Dedifferentiated amniotic fluid mesenchymal stem cell (primary cell): ENCODE measurements around the gene ACADS.
A peak's percentile ranks its signal among the peaks of the same experiment; 100 is the strongest.

ENCODE experiments used
- DNase-seq: peaks from one replicate; pipeline ENCODE4 v3.0.0-alpha.2; 2016; ENCODE audit errors: extremely low spot score

Gene ACADS

GRCh38 chr12:120725659-120726509 is at the start of gene ACADS:
Gene ACADS, plus strand, starts transcription at chr12:120725826. Its CDS starts 60 bp downstream, at chr12:120725886.
- DNase-seq = peak; percentile 31

GRCh38 chr12:120677765-120678473 is 47.7 kb upstream of the ACADS start:
- no peak for DNase-seq

GRCh38 chr12:120678572-120678971 is 47.1 kb upstream of the ACADS start:
- DNase-seq = no peak

GRCh38 chr12:120680165-120680738 is 45.4 kb upstream of the ACADS start:
- no peak for DNase-seq

GRCh38 chr12:120684523-120684932 is 41.1 kb upstream of the ACADS start:
- DNase-seq = no peak

- DNase-seq = no peak
These were observed 40.1 kb upstream of the ACADS start for GRCh38 chr12:120685522-120685921.

GRCh38 chr12:120686151-120686689 is 39.4 kb upstream of the ACADS start:
- DNase-seq = peak; percentile 94

- DNase-seq = peak; percentile 97
These were observed 38.7 kb upstream of the ACADS start, which contains the start of gene MLEC for GRCh38 chr12:120686690-120687577. Gene MLEC, plus strand, starts transcription at chr12:120687149. Its CDS starts 148 bp downstream, at chr12:120687297.

- DNase-seq = no peak
These were observed 37.9 kb upstream of the ACADS start for GRCh38 chr12:120687578-120688289.

- DNase-seq = no peak
These were observed 37.0 kb upstream of the ACADS start for GRCh38 chr12:120688527-120689071.

- no peak for DNase-seq
These were observed 36.1 kb upstream of the ACADS start for GRCh38 chr12:120689397-120690082.

- DNase-seq = no peak
These were observed 35.6 kb upstream of the ACADS start for GRCh38 chr12:120690083-120690450.

- DNase-seq = no peak
These were observed 34.6 kb upstream of the ACADS start for GRCh38 chr12:120690978-120691377.

- no peak for DNase-seq
These were observed 33.0 kb upstream of the ACADS start for GRCh38 chr12:120692524-120693033.

- DNase-seq = no peak
These were observed 31.8 kb upstream of the ACADS start for GRCh38 chr12:120693848-120694247.

- no peak for DNase-seq
These were observed 29.0 kb upstream of the ACADS start for GRCh38 chr12:120696626-120697025.

- DNase-seq = no peak
These were observed 28.3 kb upstream of the ACADS start for GRCh38 chr12:120697344-120697743.

- no peak for DNase-seq
These were observed 27.0 kb upstream of the ACADS start for GRCh38 chr12:120698665-120699064.

- no peak for DNase-seq
These were observed 26.1 kb upstream of the ACADS start for GRCh38 chr12:120699553-120699952.
